Measurements from ENCODE around the gene LIME1.
A peak's percentile ranks its signal among the peaks of the same experiment; 100 is the strongest.

Gene LIME1

DNA sequence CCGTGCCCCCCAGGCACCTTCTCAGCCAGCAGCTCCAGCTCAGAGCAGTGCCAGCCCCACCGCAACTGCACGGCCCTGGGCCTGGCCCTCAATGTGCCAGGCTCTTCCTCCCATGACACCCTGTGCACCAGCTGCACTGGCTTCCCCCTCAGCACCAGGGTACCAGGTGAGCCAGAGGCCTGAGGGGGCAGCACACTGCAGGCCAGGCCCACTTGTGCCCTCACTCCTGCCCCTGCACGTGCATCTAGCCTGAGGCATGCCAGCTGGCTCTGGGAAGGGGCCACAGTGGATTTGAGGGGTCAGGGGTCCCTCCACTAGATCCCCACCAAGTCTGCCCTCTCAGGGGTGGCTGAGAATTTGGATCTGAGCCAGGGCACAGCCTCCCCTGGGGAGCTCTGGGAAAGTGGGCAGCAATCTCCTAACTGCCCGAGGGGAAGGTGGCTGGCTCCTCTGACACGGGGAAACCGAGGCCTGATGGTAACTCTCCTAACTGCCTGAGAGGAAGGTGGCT, 39.1 kb upstream of the LIME1 start:
- no peak for DNase-seq

GRCh38 chr20:63697868-63698545, 38.5 kb upstream of the LIME1 start:
- DNase-seq: no peak

GRCh38 chr20:63698739-63699465, 37.6 kb upstream of the LIME1 start:
- no peak for DNase-seq

DNA sequence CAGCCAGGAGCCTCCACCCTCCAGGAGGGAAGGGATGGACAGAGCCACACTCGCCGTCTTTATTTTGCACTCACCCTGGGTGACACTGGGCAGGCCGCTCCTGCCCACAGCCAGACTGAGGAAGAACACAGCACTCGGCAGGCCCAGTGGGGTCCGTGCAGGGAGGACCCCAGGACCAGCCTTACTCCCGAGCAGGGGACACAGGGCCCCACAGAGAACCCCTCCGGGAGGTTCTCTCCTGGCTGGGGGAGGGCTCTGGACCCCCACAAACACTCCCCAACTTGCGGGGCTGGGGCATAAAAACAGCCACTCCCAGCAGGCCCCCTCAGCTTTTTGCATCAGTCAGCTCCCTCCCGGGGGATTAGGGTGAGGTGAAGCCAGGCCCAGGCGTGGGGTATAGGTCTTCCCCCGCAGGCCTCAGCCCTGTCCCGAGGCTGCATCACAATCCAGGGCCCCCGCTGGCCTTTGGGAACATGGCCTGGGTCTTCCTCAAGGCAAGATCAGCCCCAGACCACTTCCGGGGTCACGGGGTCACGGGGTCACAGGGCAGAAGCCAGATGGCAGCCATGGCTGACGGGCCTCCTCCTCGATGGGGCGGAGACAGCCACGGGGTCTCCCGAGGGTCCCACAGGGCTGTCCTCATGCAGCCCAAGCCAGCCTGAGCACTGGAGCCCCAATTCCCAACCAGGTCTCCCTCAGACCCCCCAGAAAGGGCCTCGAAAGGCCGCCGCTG, 36.8 kb upstream of the LIME1 start:
- DNase-seq: no peak

GRCh38 chr20:63700199-63701050, 36.0 kb upstream of the LIME1 start:
- no peak for DNase-seq

DNA sequence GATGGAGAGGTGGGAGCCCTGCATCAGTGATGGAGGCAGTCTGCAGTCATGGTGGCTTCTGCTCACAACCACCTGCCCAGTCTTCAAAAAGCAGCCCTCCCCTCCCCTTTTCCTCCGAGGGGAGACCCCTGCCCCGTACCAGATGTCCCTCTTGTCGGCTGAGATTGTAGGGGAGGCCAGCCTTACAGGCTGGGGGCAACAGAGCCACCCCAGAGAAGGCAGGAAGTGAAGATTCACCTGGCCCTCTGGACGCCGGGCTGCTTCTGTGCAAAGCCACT, 35.5 kb upstream of the LIME1 start:
- no peak for DNase-seq

- no peak for DNase-seq
Measured at GRCh38 chr20:63701329-63702035, 35.0 kb upstream of the LIME1 start.

GRCh38 chr20:63702036-63702665, 34.3 kb upstream of the LIME1 start:
- DNase-seq: no peak

DNA sequence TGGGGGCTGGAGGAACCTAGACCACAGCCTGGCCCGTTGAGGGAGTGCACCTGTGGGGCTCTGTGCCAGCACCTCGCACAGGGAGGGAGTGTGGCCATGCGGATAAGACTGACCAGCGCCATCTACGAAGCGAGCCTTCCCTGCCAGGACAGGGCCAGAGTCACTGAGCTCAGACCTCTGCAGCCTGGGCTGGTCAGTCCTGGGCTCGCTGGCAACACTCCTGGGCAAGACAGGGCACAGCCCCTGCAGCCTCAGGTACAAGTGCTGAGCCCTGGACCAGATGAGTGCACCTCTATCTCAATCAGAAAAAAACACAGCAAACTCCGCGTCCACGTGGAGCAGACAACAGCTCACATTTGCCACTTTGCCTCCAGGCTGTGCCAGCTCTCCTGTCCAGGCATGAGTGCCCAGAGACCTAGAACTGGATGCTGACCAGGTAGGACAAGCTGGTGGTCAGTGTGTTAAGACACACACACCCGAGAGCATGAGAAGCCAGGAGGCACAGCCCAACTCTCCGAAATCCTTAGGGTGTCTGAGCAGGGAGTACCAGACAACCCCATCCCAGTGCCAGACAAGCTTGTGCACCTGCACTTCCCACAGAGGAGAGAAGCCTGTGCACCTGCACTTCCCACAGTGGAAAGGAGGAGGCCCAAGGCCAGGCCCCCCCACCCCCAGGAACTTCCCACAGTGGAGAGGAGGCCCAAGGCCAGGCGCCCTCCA, 33.6 kb upstream of the LIME1 start:
- DNase-seq: no peak

DNA sequence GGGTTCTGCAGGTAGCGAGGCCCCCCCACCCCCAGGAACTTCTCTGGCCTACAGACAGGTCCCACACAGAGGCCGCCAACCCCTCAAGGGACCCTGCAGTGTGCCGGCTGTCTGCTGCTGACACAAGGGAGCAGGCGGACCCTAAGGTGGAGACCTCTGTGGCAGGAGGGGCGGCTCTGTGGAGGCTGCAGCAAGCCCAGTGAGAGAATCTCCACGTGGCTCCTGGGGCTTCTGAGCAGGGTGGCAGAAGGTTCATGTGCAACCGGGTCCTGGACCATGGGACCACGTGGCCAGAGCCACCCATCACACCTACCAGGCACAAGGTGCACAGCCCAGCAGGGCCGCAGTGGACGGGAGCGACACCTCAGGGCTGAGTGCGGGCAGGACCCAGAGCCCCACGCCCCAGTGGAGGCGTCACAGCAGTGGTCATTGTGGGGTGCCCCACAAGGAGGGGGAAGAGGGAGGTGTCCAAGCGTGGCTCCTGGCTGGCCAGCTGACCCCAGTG, 32.9 kb upstream of the LIME1 start:
- no peak for DNase-seq

- DNase-seq: no peak
Measured at GRCh38 chr20:63703976-63704748, 32.3 kb upstream of the LIME1 start.

DNA sequence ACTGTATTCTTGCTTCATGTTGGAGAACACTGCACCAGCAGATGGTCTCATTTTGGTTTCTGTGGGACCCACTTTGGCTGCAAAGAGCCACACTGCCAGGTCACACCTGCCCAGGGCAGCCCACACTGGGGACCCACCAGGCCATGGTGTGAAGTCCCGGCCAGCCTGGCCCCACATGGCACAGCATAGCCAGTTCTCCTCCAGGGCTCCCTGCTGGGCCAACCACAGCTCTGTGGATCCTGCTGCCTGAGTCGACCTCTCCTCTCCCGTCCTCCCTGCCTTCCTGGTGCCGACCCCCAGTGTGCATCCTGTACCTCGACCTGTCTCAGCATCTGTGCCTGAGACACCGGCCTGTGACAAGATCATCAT, 31.7 kb upstream of the LIME1 start:
- DNase-seq: no peak

DNA sequence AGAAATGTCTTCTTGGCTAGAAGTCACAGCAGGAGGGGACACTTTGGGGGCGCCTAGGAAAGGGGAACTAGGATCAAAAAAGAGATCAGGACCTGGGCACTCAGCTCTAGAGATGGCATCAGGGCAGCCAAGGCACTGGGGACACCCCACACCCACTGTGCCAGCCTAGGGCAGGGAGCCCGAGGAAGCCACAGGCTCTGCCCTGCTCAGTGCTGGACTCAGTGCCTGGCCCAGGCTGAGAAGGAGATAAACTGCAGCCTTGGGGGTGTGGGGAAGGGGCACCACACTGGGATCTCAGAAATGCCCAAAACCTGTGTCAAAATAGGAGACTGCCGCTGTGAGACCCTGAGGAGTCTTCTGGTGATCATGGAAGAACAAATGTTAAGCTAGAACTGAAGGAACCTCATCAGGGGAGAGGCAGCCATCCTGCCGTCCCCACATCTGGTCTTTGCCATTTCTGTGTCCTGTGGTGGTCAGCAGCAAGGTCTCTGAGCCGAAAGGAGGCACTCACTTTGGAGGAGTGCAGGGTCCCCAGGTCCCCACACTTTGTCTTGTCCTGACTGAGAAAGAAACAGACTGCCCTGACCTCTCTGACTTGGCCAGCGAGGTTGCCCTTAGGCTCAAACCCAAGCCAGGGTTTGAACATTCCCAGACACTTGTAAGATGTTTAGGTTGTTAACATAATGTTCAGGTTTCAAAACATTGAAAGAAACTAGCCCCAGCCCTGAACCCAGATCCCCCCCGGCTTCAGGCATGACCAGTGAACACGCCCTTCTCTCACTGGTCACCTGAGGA, 31.0 kb upstream of the LIME1 start:
- no peak for DNase-seq

DNA sequence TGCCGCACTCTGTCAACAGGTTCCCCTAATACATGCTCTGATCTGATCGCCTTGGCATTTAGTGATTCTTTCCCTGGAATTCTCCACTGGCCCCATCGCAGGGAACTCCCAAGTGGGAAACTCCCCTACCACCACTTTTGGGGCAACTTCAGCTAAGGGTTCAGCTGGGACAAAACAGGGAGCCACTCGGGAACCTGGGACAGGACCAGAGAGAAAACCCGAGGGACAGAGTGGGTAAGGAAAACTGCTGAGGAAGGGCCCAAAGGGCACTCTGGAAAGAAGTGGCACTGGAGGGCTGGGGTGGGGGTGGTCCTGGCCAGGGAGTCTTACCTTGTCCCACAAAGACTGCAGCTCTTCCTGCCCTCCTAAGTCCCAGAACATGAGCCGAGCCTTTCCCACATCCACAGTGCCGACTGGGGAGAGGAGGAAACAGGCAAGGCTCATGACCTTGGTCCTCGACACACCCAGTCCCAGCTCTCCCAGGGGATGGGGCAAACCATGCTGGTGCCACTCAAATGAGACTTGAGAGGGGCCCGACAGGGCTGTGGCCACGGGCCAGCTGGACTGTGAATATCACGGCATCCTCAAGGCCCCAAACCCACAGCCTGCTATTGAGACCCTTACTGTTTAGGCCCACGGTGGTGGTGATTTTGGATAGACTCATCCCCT, 30.3 kb upstream of the LIME1 start:
- DNase-seq: no peak

- no peak for DNase-seq
Measured at GRCh38 chr20:63706852-63707557, 29.5 kb upstream of the LIME1 start.

- peak; percentile 75 for DNase-seq
Measured at GRCh38 chr20:63707558-63708300, 28.7 kb upstream of the LIME1 start, which contains the start of the genes ARFRP1 and ZGPAT. Gene ARFRP1, minus strand, starts transcription at chr20:63707976. Its CDS starts 885 bp downstream, at chr20:63707091. Gene ZGPAT, plus strand, starts transcription at chr20:63708039. Its CDS starts 542 bp downstream, at chr20:63708581.
